SJSA1 (cell line): Measurements from ENCODE around the gene VASP. TPM values are rescaled to one million over a fixed set of nuclear protein-coding genes. Genes with fewer than 3 reads are reported as not detected.

ENCODE experiments used
- DNase-seq, 2 experiments: peaks; one replicate each; pipeline ENCODE4 v3.0.0-alpha.2; 2015 to 2020; ENCODE audit warnings: low spot score in 2 of 2, low read depth in 1 of 2
- H3K27ac ChIP-seq: fragments of 250-450 bp; sonication (Bioruptor Pico); 2 replicates; pipeline ENCODE4 v1.5.1; 2020; ENCODE audit warnings: mild to moderate bottlenecking, moderate library complexity
- H3K27me3 ChIP-seq: fragments of 250-450 bp; sonication (Bioruptor Pico); replicated peaks from 2 replicates; pipeline ENCODE4 v1.5.1; 2020; ENCODE audit warnings: mild to moderate bottlenecking, moderate library complexity
- H3K36me3 ChIP-seq: fragments of 250-450 bp; sonication (Bioruptor Pico); 2 replicates; pipeline ENCODE4 v1.5.1; 2020; ENCODE audit warnings: mild to moderate bottlenecking
- H3K4me1 ChIP-seq: fragments of 250-450 bp; sonication (Bioruptor Pico); replicated peaks from 2 replicates; pipeline ENCODE4 v1.6.1; 2021; ENCODE audit warnings: mild to moderate bottlenecking
- H3K4me3 ChIP-seq: fragments of 250-450 bp; sonication (Bioruptor Pico); 2 replicates; pipeline ENCODE4 v1.5.1; 2020; ENCODE audit warnings: mild to moderate bottlenecking
- H3K9me3 ChIP-seq: fragments of 250-450 bp; sonication (Bioruptor Pico); replicated peaks from 2 replicates; pipeline ENCODE4 v1.5.1; 2020; ENCODE audit warnings: mild to moderate bottlenecking
- total RNA-seq: library from RNA; depleted of rRNA; stranded (reverse); fragments of >200 nt; shearing (Covaris generic); gene quantifications from 2 replicates; pipeline ENCODE4 v1.2.3, GENCODE V29; 2014; rRNA removed

Gene VASP
- total RNA-seq, 1 experiment from 2014 or later, result 115 TPM

GRCh38 chr19:45575216-45575615 is 67.9 kb downstream of the VASP start:
- Histone ChIP-seq H3K4me1 (peaks cover 26% of the 10 kb centered on the region), H3K9me3 (no peaks in the 10 kb centered on the region; the same call in 1 of the 2 replicates), H3K27ac (no peak overlapping the region)

More at GRCh38 chr19:45575216-45575615, 67.9 kb downstream of the VASP start:
- DNase-seq, result no peak
- Histone ChIP-seq H3K4me3 (no peak overlapping the region), H3K27me3 (no peaks in the 10 kb centered on the region), H3K36me3 (0 out of 2 replicates have a peak, but pooled peaks cover 4% of the 10 kb centered on the region)

Other genes starting within 250 kb of the VASP start
- not detected in 2 replicates for gene CKM, start 184.6 kb upstream of the VASP start, total RNA-seq
- gene KLC3, start 166.7 kb upstream of the VASP start, total RNA-seq, result 0.37 TPM in 1 of 2 replicates, not detected in the other
- 45.8 and 63.4 TPM in 2 replicates for gene ERCC2, start 136.9 kb upstream of the VASP start, total RNA-seq
- 5.1 and 5.6 TPM in 2 replicates for gene PPP1R13L, start 102.4 kb upstream of the VASP start, total RNA-seq
- 10.5 and 25.5 TPM in 2 replicates for gene POLR1G, start 100.8 kb upstream of the VASP start, total RNA-seq
- 102 and 247 TPM in 2 replicates for gene ERCC1, start 83.6 kb upstream of the VASP start, total RNA-seq
- 1.1 TPM in 1 of 2 replicates, not detected in the other for gene FOSB, start 39.5 kb upstream of the VASP start, total RNA-seq
- 5.1 and 7.5 TPM in 2 replicates for gene RTN2, start 10.4 kb upstream of the VASP start, total RNA-seq
- gene PPM1N, start 9.0 kb upstream of the VASP start, total RNA-seq, result 0.29 TPM in 1 of 2 replicates, not detected in the other
- gene OPA3, start 77.3 kb downstream of the VASP start, total RNA-seq, result 10.7 and 18.2 TPM in 2 replicates
- gene GPR4, start 94.7 kb downstream of the VASP start, total RNA-seq, result not detected in 2 replicates
- 33.6 and 45.4 TPM in 2 replicates for gene EML2, start 131.9 kb downstream of the VASP start, total RNA-seq
- 0.72 and 2.1 TPM in 2 replicates for gene GIPR, start 160.7 kb downstream of the VASP start, total RNA-seq
- 331 and 402 TPM in 2 replicates for gene SNRPD2, start 184.5 kb downstream of the VASP start, total RNA-seq
- gene QPCTL, start 185.2 kb downstream of the VASP start, total RNA-seq, result 11.6 and 14.6 TPM in 2 replicates
- 8.3 and 10.7 TPM in 2 replicates for gene FBXO46, start 223.4 kb downstream of the VASP start, total RNA-seq
- gene MEIOSIN, start 226.0 kb downstream of the VASP start, total RNA-seq, result not detected in 2 replicates